ENCODE measurements around the gene DRD3.

The DRD3 gene

DNA sequence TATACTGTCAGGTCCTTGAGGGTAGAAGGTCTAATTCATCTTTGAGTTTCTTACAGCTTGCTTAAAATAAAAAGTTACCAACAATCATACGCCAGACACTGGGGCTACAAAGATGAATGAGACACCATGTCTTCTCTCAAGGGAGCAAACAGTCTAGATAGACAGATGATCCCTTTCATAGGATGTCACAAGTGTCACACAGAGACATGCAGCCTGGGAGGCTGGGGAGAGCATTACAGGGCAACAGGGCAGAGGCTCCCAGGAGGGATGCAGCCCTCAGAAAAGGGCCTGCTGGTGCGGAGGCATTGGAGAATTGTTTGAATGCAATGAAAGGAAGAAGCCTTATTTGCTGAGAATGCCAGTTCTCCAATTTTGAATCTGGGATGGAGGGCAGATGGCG lies 39.0 kb downstream of the DRD3 start:
- ChIA-PET POLR2A (no interaction called here), CTCF (no interaction called here)
- Histone ChIP-seq H3K27ac (ENCODE audit: extremely low read depth, low read depth, low read length) (no peak overlapping the region), H3K9me3 (ENCODE audit: control insufficient read depth, insufficient read depth, low read depth, low read length) (no peaks in the 10 kb centered on the region), H3K36me3 (ENCODE audit: control insufficient read depth in 2 of 2, insufficient read depth in 1 of 2, low read length in 2 of 2) (no peaks in the 10 kb centered on the region), H3K4me3 (ENCODE audit: low read depth, low read length) (no peak overlapping the region), H3K4me1 (ENCODE audit: control insufficient read depth, insufficient read depth, low read length) (no peaks in the 10 kb centered on the region)
- TF ChIP-seq ZNF366 (tag by site-specific recombination; conservative IDR thresholded peaks at IDR 0.05), result no peak
- no peak for TF ChIP-seq OVOL3 (tag by site-specific recombination; IDR thresholded peaks at IDR 0.05)
- no peak for TF ChIP-seq TRIM28 (IDR thresholded peaks at IDR 0.05; ENCODE audit: borderline replicate concordance, low read length)
- TF ChIP-seq, protein P1, sequence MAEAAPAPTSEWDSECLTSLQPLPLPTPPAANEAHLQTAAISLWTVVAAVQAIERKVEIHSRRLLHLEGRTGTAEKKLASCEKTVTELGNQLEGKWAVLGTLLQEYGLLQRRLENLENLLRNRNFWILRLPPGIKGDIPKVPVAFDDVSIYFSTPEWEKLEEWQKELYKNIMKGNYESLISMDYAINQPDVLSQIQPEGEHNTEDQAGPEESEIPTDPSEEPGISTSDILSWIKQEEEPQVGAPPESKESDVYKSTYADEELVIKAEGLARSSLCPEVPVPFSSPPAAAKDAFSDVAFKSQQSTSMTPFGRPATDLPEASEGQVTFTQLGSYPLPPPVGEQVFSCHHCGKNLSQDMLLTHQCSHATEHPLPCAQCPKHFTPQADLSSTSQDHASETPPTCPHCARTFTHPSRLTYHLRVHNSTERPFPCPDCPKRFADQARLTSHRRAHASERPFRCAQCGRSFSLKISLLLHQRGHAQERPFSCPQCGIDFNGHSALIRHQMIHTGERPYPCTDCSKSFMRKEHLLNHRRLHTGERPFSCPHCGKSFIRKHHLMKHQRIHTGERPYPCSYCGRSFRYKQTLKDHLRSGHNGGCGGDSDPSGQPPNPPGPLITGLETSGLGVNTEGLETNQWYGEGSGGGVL (tag by site-specific recombination; IDR thresholded peaks at IDR 0.05), result no peak
- TF ChIP-seq, protein P2, sequence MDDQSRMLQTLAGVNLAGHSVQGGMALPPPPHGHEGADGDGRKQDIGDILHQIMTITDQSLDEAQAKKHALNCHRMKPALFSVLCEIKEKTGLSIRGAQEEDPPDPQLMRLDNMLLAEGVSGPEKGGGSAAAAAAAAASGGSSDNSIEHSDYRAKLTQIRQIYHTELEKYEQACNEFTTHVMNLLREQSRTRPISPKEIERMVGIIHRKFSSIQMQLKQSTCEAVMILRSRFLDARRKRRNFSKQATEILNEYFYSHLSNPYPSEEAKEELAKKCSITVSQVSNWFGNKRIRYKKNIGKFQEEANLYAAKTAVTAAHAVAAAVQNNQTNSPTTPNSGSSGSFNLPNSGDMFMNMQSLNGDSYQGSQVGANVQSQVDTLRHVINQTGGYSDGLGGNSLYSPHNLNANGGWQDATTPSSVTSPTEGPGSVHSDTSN (CRISPR knock-in tag; IDR thresholded peaks at IDR 0.05), result no peak
- no peak for TF ChIP-seq ZSCAN30 (tag by site-specific recombination; IDR thresholded peaks at IDR 0.05)
- TF ChIP-seq, protein P3, sequence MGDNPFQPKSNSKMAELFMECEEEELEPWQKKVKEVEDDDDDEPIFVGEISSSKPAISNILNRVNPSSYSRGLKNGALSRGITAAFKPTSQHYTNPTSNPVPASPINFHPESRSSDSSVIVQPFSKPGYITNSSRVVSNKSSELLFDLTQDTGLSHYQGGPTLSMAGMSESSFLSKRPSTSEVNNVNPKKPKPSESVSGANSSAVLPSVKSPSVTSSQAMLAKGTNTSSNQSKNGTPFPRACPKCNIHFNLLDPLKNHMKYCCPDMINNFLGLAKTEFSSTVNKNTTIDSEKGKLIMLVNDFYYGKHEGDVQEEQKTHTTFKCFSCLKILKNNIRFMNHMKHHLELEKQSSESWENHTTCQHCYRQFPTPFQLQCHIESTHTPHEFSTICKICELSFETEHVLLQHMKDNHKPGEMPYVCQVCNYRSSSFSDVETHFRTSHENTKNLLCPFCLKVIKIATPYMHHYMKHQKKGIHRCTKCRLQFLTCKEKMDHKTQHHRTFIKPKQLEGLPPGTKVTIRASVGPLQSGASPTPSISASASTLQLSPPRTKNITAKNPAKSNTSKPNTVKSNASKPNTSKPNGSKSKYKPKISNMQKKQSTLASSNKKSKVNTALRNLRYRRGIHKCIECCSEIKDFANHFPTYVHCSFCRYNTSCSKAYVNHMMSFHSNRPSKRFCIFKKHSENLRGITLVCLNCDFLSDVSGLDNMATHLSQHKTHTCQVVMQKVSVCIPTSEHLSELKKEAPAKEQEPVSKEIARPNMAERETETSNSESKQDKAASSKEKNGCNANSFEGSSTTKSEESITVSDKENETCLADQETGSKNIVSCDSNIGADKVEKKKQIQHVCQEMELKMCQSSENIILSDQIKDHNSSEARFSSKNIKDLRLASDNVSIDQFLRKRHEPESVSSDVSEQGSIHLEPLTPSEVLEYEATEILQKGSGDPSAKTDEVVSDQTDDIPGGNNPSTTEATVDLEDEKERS (tag by site-specific recombination; IDR thresholded peaks at IDR 0.05), result no peak
- TF ChIP-seq ZBTB20 (tag by site-specific recombination; IDR thresholded peaks at IDR 0.05), result no peak
- TF ChIP-seq ZNF768 (tag by site-specific recombination; IDR thresholded peaks at IDR 0.05), result no peak
- TF ChIP-seq SP2 (tag by site-specific recombination; IDR thresholded peaks at IDR 0.05), result no peak
- no peak for TF ChIP-seq SP7 (tag by site-specific recombination; IDR thresholded peaks at IDR 0.05)
- no peak for TF ChIP-seq ZBTB8A (tag by site-specific recombination; IDR thresholded peaks at IDR 0.05)
- TF ChIP-seq ZSCAN23 (tag by site-specific recombination; IDR thresholded peaks at IDR 0.05), result no peak
- TF ChIP-seq, protein P4, sequence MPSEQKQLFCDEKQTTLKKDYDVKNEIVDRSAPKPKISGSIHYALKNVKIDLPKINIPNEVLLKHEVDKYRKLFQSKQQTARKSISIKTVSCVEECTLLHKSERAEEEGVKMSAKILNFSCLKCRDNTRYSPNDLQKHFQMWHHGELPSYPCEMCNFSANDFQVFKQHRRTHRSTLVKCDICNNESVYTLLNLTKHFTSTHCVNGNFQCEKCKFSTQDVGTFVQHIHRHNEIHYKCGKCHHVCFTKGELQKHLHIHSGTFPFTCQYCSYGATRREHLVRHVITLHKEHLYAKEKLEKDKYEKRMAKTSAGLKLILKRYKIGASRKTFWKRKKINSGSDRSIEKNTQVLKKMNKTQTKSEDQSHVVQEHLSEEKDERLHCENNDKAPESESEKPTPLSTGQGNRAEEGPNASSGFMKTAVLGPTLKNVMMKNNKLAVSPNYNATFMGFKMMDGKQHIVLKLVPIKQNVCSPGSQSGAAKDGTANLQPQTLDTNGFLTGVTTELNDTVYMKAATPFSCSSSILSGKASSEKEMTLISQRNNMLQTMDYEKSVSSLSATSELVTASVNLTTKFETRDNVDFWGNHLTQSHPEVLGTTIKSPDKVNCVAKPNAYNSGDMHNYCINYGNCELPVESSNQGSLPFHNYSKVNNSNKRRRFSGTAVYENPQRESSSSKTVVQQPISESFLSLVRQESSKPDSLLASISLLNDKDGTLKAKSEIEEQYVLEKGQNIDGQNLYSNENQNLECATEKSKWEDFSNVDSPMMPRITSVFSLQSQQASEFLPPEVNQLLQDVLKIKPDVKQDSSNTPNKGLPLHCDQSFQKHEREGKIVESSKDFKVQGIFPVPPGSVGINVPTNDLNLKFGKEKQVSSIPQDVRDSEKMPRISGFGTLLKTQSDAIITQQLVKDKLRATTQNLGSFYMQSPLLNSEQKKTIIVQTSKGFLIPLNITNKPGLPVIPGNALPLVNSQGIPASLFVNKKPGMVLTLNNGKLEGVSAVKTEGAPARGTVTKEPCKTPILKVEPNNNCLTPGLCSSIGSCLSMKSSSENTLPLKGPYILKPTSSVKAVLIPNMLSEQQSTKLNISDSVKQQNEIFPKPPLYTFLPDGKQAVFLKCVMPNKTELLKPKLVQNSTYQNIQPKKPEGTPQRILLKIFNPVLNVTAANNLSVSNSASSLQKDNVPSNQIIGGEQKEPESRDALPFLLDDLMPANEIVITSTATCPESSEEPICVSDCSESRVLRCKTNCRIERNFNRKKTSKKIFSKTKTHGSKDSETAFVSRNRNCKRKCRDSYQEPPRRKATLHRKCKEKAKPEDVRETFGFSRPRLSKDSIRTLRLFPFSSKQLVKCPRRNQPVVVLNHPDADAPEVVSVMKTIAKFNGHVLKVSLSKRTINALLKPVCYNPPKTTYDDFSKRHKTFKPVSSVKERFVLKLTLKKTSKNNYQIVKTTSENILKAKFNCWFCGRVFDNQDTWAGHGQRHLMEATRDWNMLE (tag by site-specific recombination; conservative IDR thresholded peaks at IDR 0.05; ENCODE audit: low read depth), result no peak
- no peak for TF ChIP-seq ZNF585B (tag by site-specific recombination; IDR thresholded peaks at IDR 0.05)
- TF ChIP-seq, protein P5, sequence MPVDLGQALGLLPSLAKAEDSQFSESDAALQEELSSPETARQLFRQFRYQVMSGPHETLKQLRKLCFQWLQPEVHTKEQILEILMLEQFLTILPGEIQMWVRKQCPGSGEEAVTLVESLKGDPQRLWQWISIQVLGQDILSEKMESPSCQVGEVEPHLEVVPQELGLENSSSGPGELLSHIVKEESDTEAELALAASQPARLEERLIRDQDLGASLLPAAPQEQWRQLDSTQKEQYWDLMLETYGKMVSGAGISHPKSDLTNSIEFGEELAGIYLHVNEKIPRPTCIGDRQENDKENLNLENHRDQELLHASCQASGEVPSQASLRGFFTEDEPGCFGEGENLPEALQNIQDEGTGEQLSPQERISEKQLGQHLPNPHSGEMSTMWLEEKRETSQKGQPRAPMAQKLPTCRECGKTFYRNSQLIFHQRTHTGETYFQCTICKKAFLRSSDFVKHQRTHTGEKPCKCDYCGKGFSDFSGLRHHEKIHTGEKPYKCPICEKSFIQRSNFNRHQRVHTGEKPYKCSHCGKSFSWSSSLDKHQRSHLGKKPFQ (tag by site-specific recombination; IDR thresholded peaks at IDR 0.05), result no peak
- TF ChIP-seq ZNF830 (tag by site-specific recombination; IDR thresholded peaks at IDR 0.05; ENCODE audit: low read depth), result no peak
- TF ChIP-seq, protein P6, sequence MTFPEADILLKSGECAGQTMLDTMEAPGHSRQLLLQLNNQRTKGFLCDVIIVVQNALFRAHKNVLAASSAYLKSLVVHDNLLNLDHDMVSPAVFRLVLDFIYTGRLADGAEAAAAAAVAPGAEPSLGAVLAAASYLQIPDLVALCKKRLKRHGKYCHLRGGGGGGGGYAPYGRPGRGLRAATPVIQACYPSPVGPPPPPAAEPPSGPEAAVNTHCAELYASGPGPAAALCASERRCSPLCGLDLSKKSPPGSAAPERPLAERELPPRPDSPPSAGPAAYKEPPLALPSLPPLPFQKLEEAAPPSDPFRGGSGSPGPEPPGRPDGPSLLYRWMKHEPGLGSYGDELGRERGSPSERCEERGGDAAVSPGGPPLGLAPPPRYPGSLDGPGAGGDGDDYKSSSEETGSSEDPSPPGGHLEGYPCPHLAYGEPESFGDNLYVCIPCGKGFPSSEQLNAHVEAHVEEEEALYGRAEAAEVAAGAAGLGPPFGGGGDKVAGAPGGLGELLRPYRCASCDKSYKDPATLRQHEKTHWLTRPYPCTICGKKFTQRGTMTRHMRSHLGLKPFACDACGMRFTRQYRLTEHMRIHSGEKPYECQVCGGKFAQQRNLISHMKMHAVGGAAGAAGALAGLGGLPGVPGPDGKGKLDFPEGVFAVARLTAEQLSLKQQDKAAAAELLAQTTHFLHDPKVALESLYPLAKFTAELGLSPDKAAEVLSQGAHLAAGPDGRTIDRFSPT (tag by site-specific recombination; IDR thresholded peaks at IDR 0.05), result no peak
- TF ChIP-seq ZNF654 (tag by site-specific recombination; IDR thresholded peaks at IDR 0.05; ENCODE audit: low read depth), result no peak
